IMR-90 (cell line): ENCODE data around the gene HDGFL3. TPM values are rescaled to one million over a fixed set of nuclear protein-coding genes. Genes with fewer than 3 reads are reported as not detected.

Experiments
- ATAC-seq: fragments of 200-7000 bp; cut with Tn5 transposase; 2 replicates; pipeline ENCODE4 v1.9.1; 2020; ENCODE audit warnings: low read depth, mild to moderate bottlenecking, moderate library complexity
- BruUV-seq: library from RNA; stranded (reverse); fragments of 400-500 nt; replicated peaks from 2 replicates; lab custom pipeline; 2021; lab: Mats Ljungman, UMichigan
- CTCF ChIA-PET: fragments of 300-600 bp; formaldehyde crosslinking; extraction: SDS; loops from one replicate; lab custom pipeline; 2021; ENCODE audit warnings: antibody characterized with exemption; lab: Yijun Ruan, JAX
- POLR2A ChIA-PET: fragments of 300-600 bp; sonication (Branson Sonifier 250); formaldehyde crosslinking; loops from one replicate; lab custom pipeline; 2022; ENCODE audit warnings: antibody characterized with exemption; ENCODE audit not compliant: unreplicated experiment; lab: Charles Lee
- DNase-seq: peaks from one replicate; pipeline ENCODE4 v3.0.0; 2013
- H2AFZ ChIP-seq: replicated peaks from 2 replicates; pipeline ENCODE3; 2013; ENCODE audit warnings: low read length, mild to moderate bottlenecking; ENCODE audit not compliant: poor library complexity
- H2AK5ac ChIP-seq: 2 replicates; pipeline ENCODE4 v1.6.1; 2013; ENCODE audit warnings: low read depth, low read length, inconsistent platforms
- H2AK9ac ChIP-seq: replicated peaks from 2 replicates; pipeline ENCODE3; 2013; ENCODE audit warnings: mild to moderate bottlenecking, low read depth, low read length, moderate library complexity; ENCODE audit not compliant: poor library complexity
- H2BK120ac ChIP-seq: 2 replicates; pipeline ENCODE4 v1.6.1; 2013; ENCODE audit warnings: low read depth, low read length, inconsistent platforms
- H2BK15ac ChIP-seq: 3 replicates; pipeline ENCODE4 v1.6.1; 2013; ENCODE audit warnings: low read depth, low read length, inconsistent platforms
- H2BK20ac ChIP-seq: 2 replicates; pipeline ENCODE4 v1.6.1; 2013; ENCODE audit warnings: low read depth, mild to moderate bottlenecking, inconsistent platforms, low read length, moderate library complexity
- H2BK5ac ChIP-seq: 2 replicates; pipeline ENCODE4 v1.6.1; 2013; ENCODE audit warnings: mild to moderate bottlenecking, low read depth, low read length, inconsistent platforms; ENCODE audit not compliant: poor library complexity, severe bottlenecking
- H3K14ac ChIP-seq: replicated peaks from 2 replicates; pipeline ENCODE4 v1.6.1; 2013; ENCODE audit warnings: low read depth, low read length, inconsistent platforms
- H3K18ac ChIP-seq: 2 replicates; pipeline ENCODE4 v1.6.1; 2013; ENCODE audit warnings: low read depth, low read length, control low read depth
- H3K23ac ChIP-seq: 2 replicates; pipeline ENCODE4 v1.6.1; 2013; ENCODE audit warnings: low read depth, low read length, inconsistent platforms
- H3K27ac ChIP-seq: 2 replicates; pipeline ENCODE4 v1.5.1; 2013; ENCODE audit warnings: mild to moderate bottlenecking, control low read depth, low read length; ENCODE audit not compliant: insufficient read depth
- H3K27me3 ChIP-seq: 2 replicates; pipeline ENCODE4 v1.6.1; 2013; ENCODE audit warnings: low read length; ENCODE audit not compliant: control insufficient read depth, insufficient read depth
- H3K36me3 ChIP-seq: 2 replicates; pipeline ENCODE4 v1.6.1; 2013; ENCODE audit warnings: low read length, mixed read lengths; ENCODE audit not compliant: control insufficient read depth, insufficient read depth
- H3K4ac ChIP-seq: 2 replicates; pipeline ENCODE4 v1.6.1; 2013; ENCODE audit warnings: low read depth, low read length, inconsistent platforms
- H3K4me1 ChIP-seq: 2 replicates; pipeline ENCODE4 v1.6.1; 2013; ENCODE audit warnings: low read length, mixed read lengths; ENCODE audit not compliant: control insufficient read depth, insufficient read depth
- H3K4me2 ChIP-seq: 2 replicates; pipeline ENCODE4 v1.6.1; 2013; ENCODE audit warnings: low read depth, mild to moderate bottlenecking, control low read depth, low read length, moderate library complexity
- H3K4me3 ChIP-seq: 2 replicates; pipeline ENCODE4 v1.5.1; 2013; ENCODE audit warnings: low read depth, mild to moderate bottlenecking, control low read depth, low read length, moderate library complexity; ENCODE audit not compliant: insufficient read depth
- H3K56ac ChIP-seq: 2 replicates; pipeline ENCODE4 v1.6.1; 2013; ENCODE audit warnings: low read length, inconsistent platforms; ENCODE audit not compliant: insufficient read depth; ENCODE audit errors: extremely low read depth
- H3K79me1 ChIP-seq, 2 experiments: 2 replicates each; pipeline ENCODE4 v1.6.1; 2013; ENCODE audit warnings: low read length in 2 of 2, inconsistent platforms in 1 of 2, low read depth in 1 of 2
- H3K9ac ChIP-seq: 2 replicates; pipeline ENCODE4 v1.6.1; 2013; ENCODE audit warnings: low read depth, low read length, control low read depth
- H3K9me1 ChIP-seq: 2 replicates; pipeline ENCODE4 v1.6.1; 2013; ENCODE audit warnings: low read length, inconsistent platforms; ENCODE audit not compliant: insufficient read depth
- H3K9me3 ChIP-seq: 2 replicates; pipeline ENCODE4 v1.6.1; 2013; ENCODE audit warnings: low read length; ENCODE audit not compliant: control insufficient read depth, insufficient read depth
- H4K20me1 ChIP-seq: 2 replicates; pipeline ENCODE4 v1.6.1; 2013; ENCODE audit warnings: low read length, inconsistent platforms; ENCODE audit not compliant: insufficient read depth
- H4K5ac ChIP-seq: 2 replicates; pipeline ENCODE4 v1.6.1; 2013; ENCODE audit warnings: mild to moderate bottlenecking, low read depth, low read length, control low read depth
- H4K8ac ChIP-seq, 2 experiments: 2 replicates each; pipeline ENCODE4 v1.6.1; 2013; ENCODE audit warnings: low read depth in 2 of 2, low read length in 2 of 2, control low read depth in 1 of 2, inconsistent platforms in 1 of 2
- H4K91ac ChIP-seq: 2 replicates; pipeline ENCODE4 v1.6.1; 2013; ENCODE audit warnings: low read depth, low read length, inconsistent platforms; ENCODE audit not compliant: insufficient read depth
- BHLHE40 ChIP-seq: fragments of 150-350 bp; IDR thresholded peaks from 2 replicates; pipeline ENCODE4 v1.6.1; 2016; ENCODE audit warnings: mild to moderate bottlenecking, low read depth, low read length
- CEBPB ChIP-seq: IDR thresholded peaks from 2 replicates; pipeline ENCODE4 v1.6.1; 2012; ENCODE audit warnings: low read depth, low read length, improper control_type of control experiment
- CHD1 ChIP-seq: IDR thresholded peaks from 2 replicates; pipeline ENCODE4 v1.6.1; 2012; ENCODE audit warnings: low read depth, low read length, improper control_type of control experiment
- CTCF ChIP-seq: conservative IDR thresholded peaks from 2 replicates; pipeline ENCODE4 v1.5.1; 2012; ENCODE audit warnings: mild to moderate bottlenecking, low read depth, low read length, improper control_type of control experiment
- ELK1 ChIP-seq: fragments of 150-350 bp; IDR thresholded peaks from 2 replicates; pipeline ENCODE4 v1.6.1; 2016; ENCODE audit warnings: low read depth, mild to moderate bottlenecking, low read length, moderate library complexity, borderline replicate concordance
- FOS ChIP-seq: fragments of 150-350 bp; IDR thresholded peaks from 2 replicates; pipeline ENCODE4 v1.6.1; 2016; ENCODE audit warnings: low read depth, low read length
- MAFK ChIP-seq: IDR thresholded peaks from 2 replicates; pipeline ENCODE4 v1.6.1; 2012; ENCODE audit warnings: low read depth, low read length, improper control_type of control experiment
- MAZ ChIP-seq: IDR thresholded peaks from 2 replicates; pipeline ENCODE4 v1.6.1; 2012; ENCODE audit warnings: low read depth, mild to moderate bottlenecking, low read length, improper control_type of control experiment, moderate library complexity, borderline replicate concordance
- MXI1 ChIP-seq: IDR thresholded peaks from 2 replicates; pipeline ENCODE4 v1.6.1; 2012; ENCODE audit warnings: low read depth, mild to moderate bottlenecking, low read length, moderate library complexity, borderline replicate concordance
- NFE2L2 ChIP-seq: fragments of 150-350 bp; IDR thresholded peaks from 2 replicates; pipeline ENCODE4 v1.6.1; 2016; ENCODE audit warnings: low read depth, mild to moderate bottlenecking, low read length
- POLR2A ChIP-seq: IDR thresholded peaks from 2 replicates; pipeline ENCODE4 v1.6.1; 2012; ENCODE audit warnings: mild to moderate bottlenecking, low read depth, low read length
- RAD21 ChIP-seq: IDR thresholded peaks from 2 replicates; pipeline ENCODE4 v1.6.1; 2012; ENCODE audit warnings: low read length, improper control_type of control experiment
- RCOR1 ChIP-seq: IDR thresholded peaks from 2 replicates; pipeline ENCODE4 v1.6.1; 2012; ENCODE audit warnings: mild to moderate bottlenecking, low read length, improper control_type of control experiment; ENCODE audit not compliant: insufficient replicate concordance
- RFX5 ChIP-seq: IDR thresholded peaks from 2 replicates; pipeline ENCODE4 v1.8.0; 2012; ENCODE audit warnings: low read depth, mild to moderate bottlenecking, low read length, moderate library complexity
- SMC3 ChIP-seq: fragments of 150-350 bp; IDR thresholded peaks from 2 replicates; pipeline ENCODE4 v1.6.1; 2016; ENCODE audit warnings: low read depth, mild to moderate bottlenecking, antibody characterized with exemption, low read length, moderate library complexity
- WGBS, 2 experiments: methylation state at CpG; one replicate each; pipeline versions ENCODE4 v1.1.5 to v1.1.7; 2013; ENCODE audit warnings: missing lambda C conversion rate in 2 of 2; ENCODE audit not compliant: insufficient read length in 1 of 2; ENCODE audit errors: extremely low coverage in 2 of 2; 5-methylcytosine and 5-hydroxymethylcytosine counted together
- dilution Hi-C: fragments of 300-500 bp; cut with HindIII; formaldehyde crosslinking; loops from one replicate; pipeline ENCODE4 v1.14.3; 2018; ENCODE audit warnings: low sequenced_read_pairs; ENCODE audit not compliant: unreplicated experiment
- in situ Hi-C: fragments of 300-500 bp; cut with MboI; formaldehyde crosslinking; loops from 3 replicates; pipeline ENCODE4 v1.14.3; 2019; ENCODE audit warnings: low sequenced_read_pairs, inconsistent platforms, mixed read lengths
- intact Hi-C: fragments of 100-400 bp; cut with micrococcal nuclease; formaldehyde crosslinking; loops from 2 replicates; pipeline ENCODE4 v1.10.0; 2022
- polyA plus RNA-seq, 3 experiments: library from polyadenylated mRNA; depleted of rRNA; stranded (reverse); fragments of >200 nt; gene quantifications; 2 replicates each; pipeline ENCODE4 v1.2.3, GENCODE V29; 2012; ENCODE audit warnings: low replicate concordance in 1 of 3
- total RNA-seq: library from RNA; depleted of rRNA; stranded (reverse); fragments of >200 nt; gene quantifications from 2 replicates; pipeline ENCODE4 v1.2.3, GENCODE V29; 2012
- TF ChIP-seq, protein P1 (sequence below): fragments of 150-350 bp; IDR thresholded peaks from 2 replicates; pipeline ENCODE4 v1.6.1; 2017; ENCODE audit warnings: mild to moderate bottlenecking, antibody characterized with exemption, low read length, low read depth

The HDGFL3 gene
- total and polyA plus RNA-seq, 2 of the 4 experiments (the other 2 are of a cell fraction): 9.5 to 18.1 TPM

DNA sequence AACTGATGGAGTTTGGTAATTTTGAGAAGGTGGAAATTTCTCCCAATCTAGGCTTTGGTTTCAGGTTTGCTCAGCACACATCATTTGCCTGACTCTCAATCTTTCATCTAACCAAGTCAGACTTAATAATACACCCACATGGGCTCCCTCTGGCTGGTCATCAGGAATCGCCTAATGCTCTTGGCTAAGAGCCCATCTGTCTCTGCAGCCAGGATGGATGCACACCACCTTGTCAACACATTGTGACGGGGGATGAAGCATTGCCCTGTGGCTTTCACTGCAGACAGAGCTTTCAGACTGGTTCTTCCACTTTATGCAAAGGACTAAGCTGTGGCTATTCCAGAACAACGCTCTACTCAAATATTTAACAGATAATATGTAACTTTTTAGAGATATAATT, 3.0 kb upstream of the HDGFL3 start:
- Histone ChIP-seq H3K14ac (no peak overlapping the region), H2BK20ac (no peak overlapping the region), H2BK15ac (no peak overlapping the region), H3K4ac (no peak overlapping the region), H3K56ac (no peak overlapping the region), H3K27ac (no peak overlapping the region), H3K4me3 (no peak overlapping the region), H2BK120ac (no peak overlapping the region), H2AK5ac (no peak overlapping the region), H3K4me1 (peaks cover 2% of the 10 kb centered on the region; the same call in 1 of the 2 replicates), H2BK5ac (no peak overlapping the region), H2AK9ac (no peak overlapping the region), H3K4me2 (no peak overlapping the region), H2AFZ (no peak overlapping the region), H3K23ac (no peak overlapping the region), H4K5ac (no peak overlapping the region), H3K79me1 (peaks cover 0 to 10% of the 10 kb centered on the region in 2 experiments; a peak in 2 of 4 replicates), H4K8ac (no peak overlapping the region), H3K27me3 (no peaks in the 10 kb centered on the region), H3K9me1 (0 out of 2 replicates have a peak, but pooled peaks cover 3% of the 10 kb centered on the region), H4K20me1 (no peaks in the 10 kb centered on the region), H3K9ac (no peak overlapping the region), H3K18ac (no peak overlapping the region), H3K36me3 (no peaks in the 10 kb centered on the region), H4K91ac (no peak overlapping the region), H3K9me3 (no peaks in the 10 kb centered on the region)
- ChIA-PET CTCF (no interaction called here), POLR2A (no interaction called here)
- WGBS, 2 experiments: no CpG with 5 or more reads among the region's 3 CpGs
- dilution Hi-C loops (no loop called here), intact Hi-C loops (no loop called here), in situ Hi-C loops (no loop called here)
- no peak for ATAC-seq
- no peak for DNase-seq
- BruUV-seq: no TSS peak
- TF ChIP-seq CHD1 (no peak), RAD21 (no peak), RCOR1 (no peak), MAFK (no peak), NFE2L2 (no peak), CTCF (no peak), SMC3 (no peak), CEBPB (no peak), FOS (no peak), POLR2A (no peak), BHLHE40 (no peak), MXI1 (no peak), RFX5 (no peak), MAZ (no peak), ELK1 (no peak)
- TF ChIP-seq, protein P1, sequence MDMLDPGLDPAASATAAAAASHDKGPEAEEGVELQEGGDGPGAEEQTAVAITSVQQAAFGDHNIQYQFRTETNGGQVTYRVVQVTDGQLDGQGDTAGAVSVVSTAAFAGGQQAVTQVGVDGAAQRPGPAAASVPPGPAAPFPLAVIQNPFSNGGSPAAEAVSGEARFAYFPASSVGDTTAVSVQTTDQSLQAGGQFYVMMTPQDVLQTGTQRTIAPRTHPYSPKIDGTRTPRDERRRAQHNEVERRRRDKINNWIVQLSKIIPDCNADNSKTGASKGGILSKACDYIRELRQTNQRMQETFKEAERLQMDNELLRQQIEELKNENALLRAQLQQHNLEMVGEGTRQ: no peak
